ENCODE measurements around the gene PDE6G. TPM values are rescaled to one million over a fixed set of nuclear protein-coding genes. Genes with fewer than 3 reads are reported as not detected.

Gene PDE6G
- total and polyA plus RNA-seq, 2 of the 13 experiments (the other 11 are each of a cell fraction or from before 2014, with no cell fraction given), result 1.4 to 6.7 TPM

DNA sequence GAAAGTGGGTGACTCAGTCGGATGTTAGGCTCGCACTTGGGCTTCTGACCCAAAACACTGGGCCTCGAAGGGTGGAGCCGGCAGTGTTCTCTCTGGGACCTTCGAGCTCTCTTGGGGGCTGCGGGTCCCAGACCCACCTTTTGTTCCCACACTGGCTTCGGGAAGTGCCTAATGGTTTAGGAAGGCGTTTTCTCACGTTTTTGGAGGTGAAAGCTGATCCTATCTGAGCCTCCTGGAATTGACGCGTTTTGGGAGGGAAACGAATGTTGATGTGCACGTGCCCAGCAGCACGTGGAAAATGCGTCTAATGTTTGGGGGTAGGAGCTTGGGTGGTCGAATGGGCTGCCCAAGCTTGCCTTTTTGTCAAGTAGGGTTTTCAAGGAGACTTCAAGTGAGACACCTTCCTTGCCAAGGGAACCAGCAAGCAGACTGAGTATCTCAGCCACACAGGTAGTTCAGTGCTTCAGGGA lies 28.1 kb upstream of the PDE6G start (continued):
- TF ChIP-seq, protein P1, sequence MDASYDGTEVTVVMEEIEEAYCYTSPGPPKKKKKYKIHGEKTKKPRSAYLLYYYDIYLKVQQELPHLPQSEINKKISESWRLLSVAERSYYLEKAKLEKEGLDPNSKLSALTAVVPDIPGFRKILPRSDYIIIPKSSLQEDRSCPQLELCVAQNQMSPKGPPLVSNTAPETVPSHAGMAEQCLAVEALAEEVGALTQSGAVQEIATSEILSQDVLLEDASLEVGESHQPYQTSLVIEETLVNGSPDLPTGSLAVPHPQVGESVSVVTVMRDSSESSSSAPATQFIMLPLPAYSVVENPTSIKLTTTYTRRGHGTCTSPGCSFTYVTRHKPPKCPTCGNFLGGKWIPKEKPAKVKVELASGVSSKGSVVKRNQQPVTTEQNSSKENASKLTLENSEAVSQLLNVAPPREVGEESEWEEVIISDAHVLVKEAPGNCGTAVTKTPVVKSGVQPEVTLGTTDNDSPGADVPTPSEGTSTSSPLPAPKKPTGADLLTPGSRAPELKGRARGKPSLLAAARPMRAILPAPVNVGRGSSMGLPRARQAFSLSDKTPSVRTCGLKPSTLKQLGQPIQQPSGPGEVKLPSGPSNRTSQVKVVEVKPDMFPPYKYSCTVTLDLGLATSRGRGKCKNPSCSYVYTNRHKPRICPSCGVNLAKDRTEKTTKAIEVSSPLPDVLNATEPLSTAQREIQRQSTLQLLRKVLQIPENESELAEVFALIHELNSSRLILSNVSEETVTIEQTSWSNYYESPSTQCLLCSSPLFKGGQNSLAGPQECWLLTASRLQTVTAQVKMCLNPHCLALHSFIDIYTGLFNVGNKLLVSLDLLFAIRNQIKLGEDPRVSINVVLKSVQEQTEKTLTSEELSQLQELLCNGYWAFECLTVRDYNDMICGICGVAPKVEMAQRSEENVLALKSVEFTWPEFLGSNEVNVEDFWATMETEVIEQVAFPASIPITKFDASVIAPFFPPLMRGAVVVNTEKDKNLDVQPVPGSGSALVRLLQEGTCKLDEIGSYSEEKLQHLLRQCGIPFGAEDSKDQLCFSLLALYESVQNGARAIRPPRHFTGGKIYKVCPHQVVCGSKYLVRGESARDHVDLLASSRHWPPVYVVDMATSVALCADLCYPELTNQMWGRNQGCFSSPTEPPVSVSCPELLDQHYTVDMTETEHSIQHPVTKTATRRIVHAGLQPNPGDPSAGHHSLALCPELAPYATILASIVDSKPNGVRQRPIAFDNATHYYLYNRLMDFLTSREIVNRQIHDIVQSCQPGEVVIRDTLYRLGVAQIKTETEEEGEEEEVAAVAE (CRISPR knock-in tag; IDR thresholded peaks at IDR 0.05; ENCODE audit: borderline replicate concordance), result no peak
- TF ChIP-seq, protein P2, sequence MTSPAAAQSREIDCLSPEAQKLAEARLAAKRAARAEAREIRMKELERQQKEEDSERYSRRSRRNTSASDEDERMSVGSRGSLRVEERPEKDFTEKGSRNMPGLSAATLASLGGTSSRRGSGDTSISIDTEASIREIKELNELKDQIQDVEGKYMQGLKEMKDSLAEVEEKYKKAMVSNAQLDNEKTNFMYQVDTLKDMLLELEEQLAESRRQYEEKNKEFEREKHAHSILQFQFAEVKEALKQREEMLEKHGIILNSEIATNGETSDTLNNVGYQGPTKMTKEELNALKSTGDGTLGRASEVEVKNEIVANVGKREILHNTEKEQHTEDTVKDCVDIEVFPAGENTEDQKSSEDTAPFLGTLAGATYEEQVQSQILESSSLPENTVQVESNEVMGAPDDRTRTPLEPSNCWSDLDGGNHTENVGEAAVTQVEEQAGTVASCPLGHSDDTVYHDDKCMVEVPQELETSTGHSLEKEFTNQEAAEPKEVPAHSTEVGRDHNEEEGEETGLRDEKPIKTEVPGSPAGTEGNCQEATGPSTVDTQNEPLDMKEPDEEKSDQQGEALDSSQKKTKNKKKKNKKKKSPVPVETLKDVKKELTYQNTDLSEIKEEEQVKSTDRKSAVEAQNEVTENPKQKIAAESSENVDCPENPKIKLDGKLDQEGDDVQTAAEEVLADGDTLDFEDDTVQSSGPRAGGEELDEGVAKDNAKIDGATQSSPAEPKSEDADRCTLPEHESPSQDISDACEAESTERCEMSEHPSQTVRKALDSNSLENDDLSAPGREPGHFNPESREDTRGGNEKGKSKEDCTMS (CRISPR knock-in tag; conservative IDR thresholded peaks at IDR 0.05), result no peak
- no peak for TF ChIP-seq ZNF383 (CRISPR knock-in tag; IDR thresholded peaks at IDR 0.05; ENCODE audit: borderline replicate concordance)
- TF ChIP-seq NFKBIZ (CRISPR knock-in tag; IDR thresholded peaks at IDR 0.05), result 0 out of 2 replicates have a peak, but pooled peaks have one; percentile 34
- no peak for TF ChIP-seq SRY (CRISPR knock-in tag; IDR thresholded peaks at IDR 0.05)
- TF ChIP-seq ZNF839 (CRISPR knock-in tag; IDR thresholded peaks at IDR 0.05; ENCODE audit: borderline replicate concordance), result no peak
- TF ChIP-seq, protein P3, sequence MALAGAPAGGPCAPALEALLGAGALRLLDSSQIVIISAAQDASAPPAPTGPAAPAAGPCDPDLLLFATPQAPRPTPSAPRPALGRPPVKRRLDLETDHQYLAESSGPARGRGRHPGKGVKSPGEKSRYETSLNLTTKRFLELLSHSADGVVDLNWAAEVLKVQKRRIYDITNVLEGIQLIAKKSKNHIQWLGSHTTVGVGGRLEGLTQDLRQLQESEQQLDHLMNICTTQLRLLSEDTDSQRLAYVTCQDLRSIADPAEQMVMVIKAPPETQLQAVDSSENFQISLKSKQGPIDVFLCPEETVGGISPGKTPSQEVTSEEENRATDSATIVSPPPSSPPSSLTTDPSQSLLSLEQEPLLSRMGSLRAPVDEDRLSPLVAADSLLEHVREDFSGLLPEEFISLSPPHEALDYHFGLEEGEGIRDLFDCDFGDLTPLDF (CRISPR knock-in tag; IDR thresholded peaks at IDR 0.05), result no peak
- no peak for TF ChIP-seq ZKSCAN1 (IDR thresholded peaks at IDR 0.05; ENCODE audit: low read length)
- no peak for TF ChIP-seq ZNF10 (CRISPR knock-in tag; IDR thresholded peaks at IDR 0.05; ENCODE audit: borderline replicate concordance, low read depth)
- TF ChIP-seq ZSCAN21 (CRISPR knock-in tag; IDR thresholded peaks at IDR 0.05; ENCODE audit: borderline replicate concordance), result no peak
- TF ChIP-seq BCL6 (CRISPR knock-in tag; IDR thresholded peaks at IDR 0.05), result no peak
- TF ChIP-seq ZNF367 (CRISPR knock-in tag; IDR thresholded peaks at IDR 0.05; ENCODE audit: borderline replicate concordance), result no peak
- no peak for TF ChIP-seq ZNF253 (CRISPR knock-in tag; IDR thresholded peaks at IDR 0.05; ENCODE audit: borderline replicate concordance)
- TF ChIP-seq ATF7-NPFF (CRISPR knock-in tag; IDR thresholded peaks at IDR 0.05; ENCODE audit: low read depth), result 0 out of 2 replicates have a peak, but pooled peaks have one; percentile 16
- TF ChIP-seq, protein P4, sequence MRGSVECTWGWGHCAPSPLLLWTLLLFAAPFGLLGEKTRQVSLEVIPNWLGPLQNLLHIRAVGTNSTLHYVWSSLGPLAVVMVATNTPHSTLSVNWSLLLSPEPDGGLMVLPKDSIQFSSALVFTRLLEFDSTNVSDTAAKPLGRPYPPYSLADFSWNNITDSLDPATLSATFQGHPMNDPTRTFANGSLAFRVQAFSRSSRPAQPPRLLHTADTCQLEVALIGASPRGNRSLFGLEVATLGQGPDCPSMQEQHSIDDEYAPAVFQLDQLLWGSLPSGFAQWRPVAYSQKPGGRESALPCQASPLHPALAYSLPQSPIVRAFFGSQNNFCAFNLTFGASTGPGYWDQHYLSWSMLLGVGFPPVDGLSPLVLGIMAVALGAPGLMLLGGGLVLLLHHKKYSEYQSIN (CRISPR knock-in tag; IDR thresholded peaks at IDR 0.05; ENCODE audit: borderline replicate concordance), result no peak
- TF ChIP-seq, protein P5, sequence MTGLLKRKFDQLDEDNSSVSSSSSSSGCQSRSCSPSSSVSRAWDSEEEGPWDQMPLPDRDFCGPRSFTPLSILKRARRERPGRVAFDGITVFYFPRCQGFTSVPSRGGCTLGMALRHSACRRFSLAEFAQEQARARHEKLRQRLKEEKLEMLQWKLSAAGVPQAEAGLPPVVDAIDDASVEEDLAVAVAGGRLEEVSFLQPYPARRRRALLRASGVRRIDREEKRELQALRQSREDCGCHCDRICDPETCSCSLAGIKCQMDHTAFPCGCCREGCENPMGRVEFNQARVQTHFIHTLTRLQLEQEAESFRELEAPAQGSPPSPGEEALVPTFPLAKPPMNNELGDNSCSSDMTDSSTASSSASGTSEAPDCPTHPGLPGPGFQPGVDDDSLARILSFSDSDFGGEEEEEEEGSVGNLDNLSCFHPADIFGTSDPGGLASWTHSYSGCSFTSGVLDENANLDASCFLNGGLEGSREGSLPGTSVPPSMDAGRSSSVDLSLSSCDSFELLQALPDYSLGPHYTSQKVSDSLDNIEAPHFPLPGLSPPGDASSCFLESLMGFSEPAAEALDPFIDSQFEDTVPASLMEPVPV (CRISPR knock-in tag; IDR thresholded peaks at IDR 0.05), result no peak
